RWPE2 (cell line): ENCODE results near the gene SLC7A1.

Experiments used
- ATAC-seq: fragments of 200-7000 bp; cut with Tn5 transposase; 3 replicates; pipeline ENCODE4 v1.9.1; 2021; ENCODE audit warnings: low read depth
- DNase-seq: peaks from one replicate; pipeline ENCODE4 v3.0.0-alpha.2; 2020; ENCODE audit warnings: low spot score
- H3K27ac ChIP-seq: fragments of 450-650 bp; 2 replicates; pipeline ENCODE4 v1.5.1; 2017; ENCODE audit warnings: mild to moderate bottlenecking; ENCODE audit not compliant: poor library complexity, severe bottlenecking
- H3K27me3 ChIP-seq: fragments of 250-450 bp; sonication (Bioruptor Pico); 2 replicates; pipeline ENCODE4 v1.5.1; 2021; ENCODE audit warnings: mild to moderate bottlenecking, moderate library complexity; ENCODE audit not compliant: insufficient read depth, poor library complexity, severe bottlenecking
- H3K36me3 ChIP-seq: fragments of 250-450 bp; sonication (Bioruptor Pico); 2 replicates; pipeline ENCODE4 v1.5.1; 2020; ENCODE audit warnings: low read depth, mild to moderate bottlenecking, moderate library complexity
- H3K4me1 ChIP-seq: fragments of 250-450 bp; sonication (Bioruptor Pico); 2 replicates; pipeline ENCODE4 v1.5.1; 2021; ENCODE audit warnings: mild to moderate bottlenecking, moderate library complexity; ENCODE audit not compliant: insufficient read depth, poor library complexity, severe bottlenecking
- H3K4me3 ChIP-seq: fragments of 250-450 bp; sonication (Bioruptor Pico); 2 replicates; pipeline ENCODE4 v1.5.1; 2021; ENCODE audit warnings: mild to moderate bottlenecking, moderate library complexity; ENCODE audit not compliant: severe bottlenecking
- H3K9me3 ChIP-seq: fragments of 250-450 bp; sonication (Bioruptor Pico); 2 replicates; pipeline ENCODE4 v1.5.1; 2021; ENCODE audit warnings: mild to moderate bottlenecking, moderate library complexity; ENCODE audit not compliant: severe bottlenecking
- TF ChIP-seq, protein P1 (sequence below): fragments of 450-650 bp; IDR thresholded peaks from one replicate; pipeline ENCODE4 v1.5.1; 2017; ENCODE audit warnings: mild to moderate bottlenecking, moderate library complexity; ENCODE audit not compliant: poor library complexity, severe bottlenecking

The SLC7A1 gene

GRCh38 chr13:29578300-29579085 lies 17.0 kb downstream of the SLC7A1 start:
- no peak for ATAC-seq
- Histone ChIP-seq H3K36me3 (peaks cover 3% of the 10 kb centered on the region), H3K4me1 (peaks cover 15% of the 10 kb centered on the region), H3K27me3 (no peaks in the 10 kb centered on the region), H3K27ac (no peak overlapping the region), H3K4me3 (no peak overlapping the region), H3K9me3 (no peaks in the 10 kb centered on the region)
- no peak for DNase-seq
- TF ChIP-seq, protein P1, sequence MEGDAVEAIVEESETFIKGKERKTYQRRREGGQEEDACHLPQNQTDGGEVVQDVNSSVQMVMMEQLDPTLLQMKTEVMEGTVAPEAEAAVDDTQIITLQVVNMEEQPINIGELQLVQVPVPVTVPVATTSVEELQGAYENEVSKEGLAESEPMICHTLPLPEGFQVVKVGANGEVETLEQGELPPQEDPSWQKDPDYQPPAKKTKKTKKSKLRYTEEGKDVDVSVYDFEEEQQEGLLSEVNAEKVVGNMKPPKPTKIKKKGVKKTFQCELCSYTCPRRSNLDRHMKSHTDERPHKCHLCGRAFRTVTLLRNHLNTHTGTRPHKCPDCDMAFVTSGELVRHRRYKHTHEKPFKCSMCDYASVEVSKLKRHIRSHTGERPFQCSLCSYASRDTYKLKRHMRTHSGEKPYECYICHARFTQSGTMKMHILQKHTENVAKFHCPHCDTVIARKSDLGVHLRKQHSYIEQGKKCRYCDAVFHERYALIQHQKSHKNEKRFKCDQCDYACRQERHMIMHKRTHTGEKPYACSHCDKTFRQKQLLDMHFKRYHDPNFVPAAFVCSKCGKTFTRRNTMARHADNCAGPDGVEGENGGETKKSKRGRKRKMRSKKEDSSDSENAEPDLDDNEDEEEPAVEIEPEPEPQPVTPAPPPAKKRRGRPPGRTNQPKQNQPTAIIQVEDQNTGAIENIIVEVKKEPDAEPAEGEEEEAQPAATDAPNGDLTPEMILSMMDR, result no peak

DNA sequence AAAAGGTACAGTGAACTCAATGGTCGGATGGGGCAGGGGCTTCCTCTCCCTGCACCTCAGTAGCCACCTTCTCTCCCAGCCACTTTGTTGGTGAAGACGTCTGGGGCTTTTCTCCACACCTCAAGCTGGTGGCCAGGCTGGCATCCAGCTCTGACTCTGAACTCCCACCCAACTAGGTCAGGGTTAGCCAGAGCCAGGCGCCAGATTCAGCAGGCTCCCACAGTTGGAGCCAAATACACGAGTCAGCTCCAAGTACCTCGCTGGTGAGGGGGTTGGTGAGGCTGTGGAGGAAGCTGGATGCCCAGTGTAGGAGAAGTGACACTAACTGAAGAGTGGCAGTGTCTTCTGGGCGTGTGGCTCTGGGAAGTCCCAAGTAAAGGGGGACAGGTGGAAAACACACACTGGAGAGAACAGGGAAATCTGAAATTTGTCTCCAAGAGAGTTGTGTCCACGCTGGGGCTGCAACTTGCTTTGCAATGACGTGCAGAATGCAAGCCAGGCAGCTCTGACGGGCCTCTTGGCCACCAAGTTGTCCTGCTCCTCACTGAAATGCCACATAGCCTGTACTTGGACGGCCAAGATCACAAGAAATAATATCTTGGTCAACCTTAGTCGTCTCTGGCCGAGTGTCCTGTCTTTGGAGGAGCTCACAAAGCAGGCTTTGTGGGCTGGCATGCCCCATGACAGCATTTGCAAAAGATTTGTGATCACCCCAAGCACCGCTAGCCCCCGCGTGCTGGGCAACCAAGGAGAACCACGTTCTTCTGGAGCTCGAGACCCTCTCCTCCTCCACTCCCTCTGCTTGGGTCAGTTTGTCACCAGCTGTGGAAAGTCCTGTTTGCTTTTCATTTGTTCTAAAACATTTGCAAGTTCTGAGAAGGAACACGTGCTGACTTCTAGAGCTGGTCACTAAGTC lies 18.1 kb downstream of the SLC7A1 start:
- TF ChIP-seq, protein P1, result no peak
- Histone ChIP-seq H3K4me1 (peaks cover 6% of the 10 kb centered on the region), H3K9me3 (no peaks in the 10 kb centered on the region), H3K27me3 (no peaks in the 10 kb centered on the region), H3K4me3 (no peak overlapping the region), H3K27ac (no peak overlapping the region), H3K36me3 (peaks cover 3% of the 10 kb centered on the region)
- no peak for DNase-seq
- no peak for ATAC-seq

DNA sequence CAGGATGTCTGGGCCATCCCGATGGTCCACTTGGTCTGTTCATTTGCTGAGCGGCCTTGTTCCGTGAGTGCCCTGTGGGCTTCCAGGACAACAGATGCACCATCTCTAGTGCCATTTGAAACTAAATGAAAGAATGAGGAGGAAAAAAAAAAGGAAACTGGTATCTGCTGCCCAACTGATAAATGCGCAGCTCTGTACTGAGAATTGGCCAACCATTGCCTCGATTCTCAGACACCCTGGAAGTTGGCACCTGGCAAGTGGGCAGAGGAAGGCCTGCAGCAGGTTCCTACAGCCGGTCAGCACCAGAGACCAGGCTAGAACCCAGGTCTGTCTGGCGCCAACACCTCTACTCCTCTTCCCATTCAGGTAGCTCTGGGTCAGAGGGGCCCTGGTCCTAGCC lies 18.9 kb downstream of the SLC7A1 start:
- TF ChIP-seq, protein P1, result no peak
- Histone ChIP-seq H3K27me3 (no peaks in the 10 kb centered on the region), H3K36me3 (peaks cover 3% of the 10 kb centered on the region), H3K9me3 (no peaks in the 10 kb centered on the region), H3K27ac (no peak overlapping the region), H3K4me1 (peaks cover 3% of the 10 kb centered on the region), H3K4me3 (no peak overlapping the region)
- DNase-seq (no peak), ATAC-seq (no peak)

DNA sequence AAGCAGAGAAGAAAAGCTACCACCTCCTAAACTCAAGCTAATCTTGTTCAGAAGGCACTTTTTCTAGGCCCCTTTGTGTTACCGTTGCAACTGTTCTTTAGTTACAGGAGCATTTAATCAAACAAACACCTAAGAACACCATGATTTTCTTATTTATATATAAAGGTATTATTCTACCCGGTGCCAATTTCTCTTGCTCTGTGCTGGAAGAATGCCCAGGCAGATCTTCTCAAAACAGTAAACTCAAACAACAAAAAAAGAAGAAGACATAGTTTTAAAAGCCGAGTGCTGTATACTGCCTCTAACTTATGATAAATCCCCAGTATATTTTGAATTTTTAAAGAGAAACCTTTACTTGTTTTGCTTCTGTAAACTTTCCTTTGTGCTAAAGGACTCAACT lies 20.4 kb downstream of the SLC7A1 start:
- DNase-seq, result no peak
- Histone ChIP-seq H3K4me1 (peaks cover 7% of the 10 kb centered on the region), H3K36me3 (peaks cover 6% of the 10 kb centered on the region), H3K4me3 (no peak overlapping the region), H3K9me3 (no peaks in the 10 kb centered on the region), H3K27ac (no peak overlapping the region), H3K27me3 (no peaks in the 10 kb centered on the region)
- ATAC-seq, result no peak
- TF ChIP-seq, protein P1, result no peak
